ENCODE results near the gene ZNF618.

ZNF618 gene

DNA sequence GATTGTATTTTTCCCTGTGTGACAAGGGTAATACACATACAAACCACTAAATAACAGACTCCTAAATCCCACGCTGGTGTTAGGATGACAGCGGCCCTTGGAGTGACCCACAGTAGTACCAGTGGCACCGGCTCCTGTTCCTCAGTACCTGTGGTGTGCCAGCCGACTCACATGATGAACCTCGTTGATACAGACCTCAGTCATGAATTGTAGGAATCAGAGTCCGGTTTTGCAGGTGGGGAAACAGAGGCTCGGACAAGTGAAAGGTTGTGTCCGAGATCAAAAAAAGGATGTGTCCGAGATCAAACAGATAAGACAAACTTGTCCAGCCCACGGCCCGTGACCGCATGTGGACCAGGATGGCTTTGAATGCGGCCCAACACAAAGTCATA, 124.0 kb downstream of the ZNF618 start:
- CTCF ChIA-PET = no interaction called here
- TF ChIP-seq, protein P1, sequence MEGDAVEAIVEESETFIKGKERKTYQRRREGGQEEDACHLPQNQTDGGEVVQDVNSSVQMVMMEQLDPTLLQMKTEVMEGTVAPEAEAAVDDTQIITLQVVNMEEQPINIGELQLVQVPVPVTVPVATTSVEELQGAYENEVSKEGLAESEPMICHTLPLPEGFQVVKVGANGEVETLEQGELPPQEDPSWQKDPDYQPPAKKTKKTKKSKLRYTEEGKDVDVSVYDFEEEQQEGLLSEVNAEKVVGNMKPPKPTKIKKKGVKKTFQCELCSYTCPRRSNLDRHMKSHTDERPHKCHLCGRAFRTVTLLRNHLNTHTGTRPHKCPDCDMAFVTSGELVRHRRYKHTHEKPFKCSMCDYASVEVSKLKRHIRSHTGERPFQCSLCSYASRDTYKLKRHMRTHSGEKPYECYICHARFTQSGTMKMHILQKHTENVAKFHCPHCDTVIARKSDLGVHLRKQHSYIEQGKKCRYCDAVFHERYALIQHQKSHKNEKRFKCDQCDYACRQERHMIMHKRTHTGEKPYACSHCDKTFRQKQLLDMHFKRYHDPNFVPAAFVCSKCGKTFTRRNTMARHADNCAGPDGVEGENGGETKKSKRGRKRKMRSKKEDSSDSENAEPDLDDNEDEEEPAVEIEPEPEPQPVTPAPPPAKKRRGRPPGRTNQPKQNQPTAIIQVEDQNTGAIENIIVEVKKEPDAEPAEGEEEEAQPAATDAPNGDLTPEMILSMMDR (IDR thresholded peaks at IDR 0.05; ENCODE audit: insufficient read depth, low read length, missing control alignments) = no peak
- POLR2A ChIA-PET = no interaction called here
- H3K4me3 ChIP-seq (ENCODE audit: low read depth, low read length) = no peak overlapping the region
- DNase-seq (ENCODE audit: low read depth, low spot score) = no peak

DNA sequence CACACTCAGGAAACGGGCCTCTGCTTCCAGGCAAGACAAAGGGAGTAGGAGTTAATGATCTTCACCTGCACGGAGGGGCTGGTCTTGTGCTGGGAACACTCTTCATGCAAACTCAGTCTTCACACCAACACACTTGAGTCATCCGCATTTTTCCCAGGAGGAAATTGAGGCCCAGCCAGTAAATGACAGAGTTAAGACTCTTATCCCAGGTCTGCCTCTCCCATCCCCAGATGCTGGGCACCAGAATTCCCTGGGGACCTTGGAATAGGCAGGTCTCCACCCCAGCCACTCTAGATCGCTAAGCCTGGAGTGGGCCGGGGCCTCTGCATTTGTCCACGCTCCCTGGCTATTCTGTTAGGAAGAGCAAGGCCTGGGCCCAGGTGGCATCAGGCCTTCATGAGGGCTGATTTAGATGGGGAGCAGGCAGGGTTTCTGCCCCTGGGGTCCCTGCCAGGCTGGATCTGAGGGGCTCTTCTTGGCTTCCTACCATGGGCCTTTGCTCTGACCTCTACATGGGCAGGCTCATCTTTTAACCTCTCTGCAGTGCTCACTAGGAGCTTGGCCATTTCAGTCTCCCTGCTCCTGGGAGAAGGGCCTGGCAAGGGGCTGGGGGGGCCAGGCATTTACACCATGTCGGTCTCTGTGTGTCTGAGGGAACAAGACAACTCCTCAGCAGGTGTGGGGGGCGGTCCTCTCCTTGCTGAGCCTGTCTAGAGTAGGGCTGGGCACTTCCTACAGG, 124.7 kb downstream of the ZNF618 start:
- no peak overlapping the region for H3K4me3 ChIP-seq (ENCODE audit: low read depth, low read length)
- TF ChIP-seq, protein P1 (IDR thresholded peaks at IDR 0.05; ENCODE audit: insufficient read depth, low read length, missing control alignments) = no peak
- POLR2A ChIA-PET = no interaction called here
- CTCF ChIA-PET = interaction anchor here (1.8 to 2.9 kb wide), 2 partner anchors 194 to 264 kb away, joined by 7 to 9 read pairs; no protein-coding TSS in a partner anchor
- no peak for DNase-seq (ENCODE audit: low read depth, low spot score)

DNA sequence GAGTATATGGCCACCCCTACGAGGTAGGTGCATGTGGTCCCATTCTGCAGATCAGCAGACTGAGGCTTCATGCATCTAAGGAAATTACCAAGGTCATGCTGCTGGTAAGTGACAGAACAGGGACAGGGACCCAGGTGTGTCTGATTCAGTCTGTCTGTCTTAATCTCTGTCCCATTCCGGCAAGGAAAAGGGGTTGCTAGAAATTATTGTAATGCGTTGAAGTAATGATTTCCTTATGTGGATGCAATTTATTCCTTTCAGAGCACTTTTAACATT, 125.2 kb downstream of the ZNF618 start:
- H3K4me3 ChIP-seq (ENCODE audit: low read depth, low read length) = no peak overlapping the region
- TF ChIP-seq, protein P1 (IDR thresholded peaks at IDR 0.05; ENCODE audit: insufficient read depth, low read length, missing control alignments) = no peak
- no peak for DNase-seq (ENCODE audit: low read depth, low spot score)
- ChIA-PET POLR2A (no interaction called here), CTCF (interaction anchor here (1.8 to 2.9 kb wide), 2 partner anchors 194 to 265 kb away, joined by 7 to 9 read pairs; no protein-coding TSS in a partner anchor)

DNA sequence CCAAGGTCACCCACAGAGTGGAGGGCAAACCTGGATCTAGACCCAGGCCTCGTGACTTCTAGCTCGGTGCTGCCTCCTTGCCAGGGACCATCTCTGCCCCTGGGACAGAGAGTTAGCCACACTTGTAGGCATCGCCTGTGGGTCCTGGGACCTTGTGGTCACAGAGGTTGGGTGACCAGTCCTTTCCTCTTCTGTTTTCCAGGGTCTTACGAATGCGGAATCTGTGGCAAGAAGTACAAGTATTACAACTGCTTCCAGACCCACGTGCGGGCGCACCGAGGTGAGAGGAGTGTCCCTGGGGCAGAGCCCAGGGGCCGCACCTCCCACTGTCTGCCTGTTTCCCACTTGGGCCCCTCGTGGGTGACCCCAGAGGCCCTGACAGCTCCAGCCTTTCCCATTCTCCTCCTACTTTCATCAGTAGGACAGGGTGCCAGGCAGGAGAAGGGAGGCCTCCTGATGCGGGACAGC, 125.7 kb downstream of the ZNF618 start:
- ChIA-PET CTCF (interaction anchor here (1.8 to 2.9 kb wide), 2 partner anchors 195 to 265 kb away, joined by 7 to 9 read pairs; no protein-coding TSS in a partner anchor), POLR2A (no interaction called here)
- no peak for DNase-seq (ENCODE audit: low read depth, low spot score)
- H3K4me3 ChIP-seq (ENCODE audit: low read depth, low read length) = no peak overlapping the region
- TF ChIP-seq, protein P1 (IDR thresholded peaks at IDR 0.05; ENCODE audit: insufficient read depth, low read length, missing control alignments) = no peak

DNA sequence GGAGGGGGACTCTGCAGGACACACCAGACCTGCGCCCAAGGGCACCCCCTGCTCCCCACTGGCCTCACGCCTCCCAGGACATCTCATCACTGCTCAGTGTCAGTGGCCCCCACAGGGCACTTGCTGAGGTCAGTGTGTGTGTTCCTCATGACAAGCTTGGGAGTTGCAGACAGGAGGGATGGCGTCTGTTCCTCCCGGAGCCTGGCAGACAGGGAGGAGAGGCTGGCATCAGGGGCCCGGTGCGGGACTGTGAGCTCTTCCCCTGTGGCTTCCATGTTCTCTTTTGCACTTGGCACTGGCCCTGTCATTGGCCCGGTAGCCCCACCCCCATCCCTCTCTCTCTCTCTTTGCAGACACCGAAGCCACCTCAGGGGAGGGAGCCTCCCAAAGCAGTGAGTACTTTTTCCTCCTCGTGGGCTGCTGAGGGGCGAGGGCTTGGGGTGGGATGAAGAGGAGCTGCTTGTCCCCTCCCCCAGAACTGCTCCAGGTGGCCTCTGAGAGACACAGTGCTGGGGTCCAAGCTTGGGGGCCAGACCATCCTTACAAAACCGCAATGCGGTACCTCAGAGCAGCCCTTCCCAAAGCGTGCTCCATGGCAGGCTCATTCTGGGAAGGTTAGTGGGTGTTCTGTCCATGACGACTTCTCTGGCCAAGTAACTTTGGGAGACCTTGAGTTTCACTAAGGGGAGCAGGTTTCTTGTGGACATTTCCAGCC, 126.3 kb downstream of the ZNF618 start:
- POLR2A ChIA-PET = no interaction called here
- DNase-seq (ENCODE audit: low read depth, low spot score) = no peak
- no peak overlapping the region for H3K4me3 ChIP-seq (ENCODE audit: low read depth, low read length)
- TF ChIP-seq, protein P1 (IDR thresholded peaks at IDR 0.05; ENCODE audit: insufficient read depth, low read length, missing control alignments) = no peak
- CTCF ChIA-PET = interaction anchor here (1.8 to 3.8 kb wide), 3 partner anchors 195 to 266 kb away, joined by 7 to 13 read pairs (median 9); no protein-coding TSS in a partner anchor

DNA sequence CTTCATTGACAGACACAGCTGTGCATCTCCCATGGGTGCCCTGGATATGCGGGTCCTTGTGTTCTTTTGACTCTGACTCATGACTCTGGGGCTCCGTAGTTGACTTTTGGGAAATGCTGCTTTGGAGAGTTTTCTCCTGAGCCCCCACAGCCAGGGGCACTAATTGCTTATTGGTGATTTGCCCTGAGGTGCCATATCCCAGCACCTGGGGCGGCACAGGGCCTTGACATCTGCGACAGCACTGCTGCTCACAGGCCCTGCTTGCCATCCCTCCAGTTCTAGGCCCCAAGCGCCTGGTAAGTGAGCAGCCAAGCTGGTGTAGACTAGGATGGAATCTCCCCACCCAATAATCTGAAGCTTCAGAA, 126.9 kb downstream of the ZNF618 start:
- no peak for DNase-seq (ENCODE audit: low read depth, low spot score)
- POLR2A ChIA-PET = no interaction called here
- TF ChIP-seq, protein P1 (IDR thresholded peaks at IDR 0.05; ENCODE audit: insufficient read depth, low read length, missing control alignments) = no peak
- CTCF ChIA-PET = interaction anchor here (2.9 to 3.8 kb wide), 2 partner anchors 196 to 266 kb away, joined by 9 to 13 read pairs; no protein-coding TSS in a partner anchor
- H3K4me3 ChIP-seq (ENCODE audit: low read depth, low read length) = no peak overlapping the region
